K562 (cell line): ENCODE measurements around the gene MCL1. TPM values are rescaled to one million over a fixed set of nuclear protein-coding genes. Genes with fewer than 3 reads are reported as not detected.

ENCODE experiments used
- ARHGAP35 ChIP-seq: fragments of 450-650 bp; IDR thresholded peaks from 2 replicates; pipeline ENCODE4 v1.6.1; 2018; ENCODE audit not compliant: partially characterized antibody
- FUS ChIP-seq: fragments of 200-400 bp; formaldehyde crosslinking; optimal IDR thresholded peaks from 2 replicates; pipeline ENCODE3; 2017; ENCODE audit warnings: low read depth, low read length
- JUND ChIP-seq, 2 experiments: IDR thresholded peaks; 2 replicates in 1 of 2; 3 replicates in 1 of 2; pipeline ENCODE4 v1.6.1; 2011; ENCODE audit warnings: borderline replicate concordance in 2 of 2, low read depth in 2 of 2, low read length in 2 of 2, improper control_type of control experiment in 1 of 2, missing biosample characterization in 1 of 2, missing genetic modification characterization in 1 of 2, missing genetic modification reagents in 1 of 2
- KAT7 ChIP-seq: sonication (generic); formaldehyde crosslinking; IDR thresholded peaks from 2 replicates; pipeline ENCODE4 v1.8.0; 2022; ENCODE audit warnings: missing genetic modification reagents, mild to moderate bottlenecking, borderline replicate concordance
- L3MBTL2 ChIP-seq: fragments of 450-650 bp; IDR thresholded peaks from 2 replicates; pipeline ENCODE4 v1.6.1; 2016; ENCODE audit warnings: mild to moderate bottlenecking, moderate library complexity
- MYC ChIP-seq, 2 experiments: fragments of 250-450 bp in 1 of 2; sonication (Bioruptor Pico) in 1 of 2; IDR thresholded peaks; 2 replicates each; pipeline versions ENCODE4 v1.5.1 to v1.6.1; 2012 to 2021; ENCODE audit warnings: low read depth in 2 of 2, borderline replicate concordance in 1 of 2, improper control_type of control experiment in 1 of 2, low read length in 1 of 2, mild to moderate bottlenecking in 1 of 2, moderate library complexity in 1 of 2
- SAFB2 ChIP-seq: fragments of 200-400 bp; formaldehyde crosslinking; IDR thresholded peaks from 2 replicates; pipeline ENCODE4 v1.6.1; 2018; ENCODE audit warnings: borderline replicate concordance, low read length, low read depth, moderate library complexity; ENCODE audit not compliant: severe bottlenecking
- SMAD4 ChIP-seq: fragments of 250-450 bp; sonication (Bioruptor Pico); conservative IDR thresholded peaks from 2 replicates; pipeline ENCODE4 v1.8.0; 2021; ENCODE audit warnings: inconsistent platforms, mild to moderate bottlenecking, moderate library complexity
- SMARCE1 ChIP-seq: fragments of 450-650 bp; IDR thresholded peaks from 2 replicates; pipeline ENCODE4 v1.7.1; 2016; ENCODE audit warnings: mild to moderate bottlenecking
- SNRNP70 ChIP-seq: fragments of 200-400 bp; formaldehyde crosslinking; optimal IDR thresholded peaks from 2 replicates; pipeline ENCODE3; 2017; ENCODE audit warnings: low read depth, low read length
- TBL1XR1 ChIP-seq, 2 experiments: IDR thresholded peaks; 2 replicates each; pipeline ENCODE4 v1.6.1; 2012; ENCODE audit warnings: improper control_type of control experiment in 2 of 2, low read length in 2 of 2, mild to moderate bottlenecking in 1 of 2
- ZNF274 ChIP-seq: IDR thresholded peaks from 2 replicates; pipeline ENCODE4 v1.6.1; 2011; ENCODE audit warnings: low read depth, mild to moderate bottlenecking, low read length, moderate library complexity, borderline replicate concordance
- polyA plus RNA-seq, 8 experiments: library from polyadenylated mRNA; depleted of rRNA in 4 of 8; stranded (reverse) in 5 of 8; unstranded in 3 of 8; fragments of >200 nt; fragmentation: Nextera tagmentation in 2 of 8; fragmentation: Illumina TruSeq in 1 of 8; extraction: Ambion mirVana in 2 of 8; extraction: Trizol in 1 of 8; gene quantifications; 2 replicates each; pipeline versions ENCODE4 v1.2.1 to v1.2.3, GENCODE V29; 2011 to 2014; ENCODE audit warnings: inconsistent platforms in 1 of 8, missing spikeins in 1 of 8
- total RNA-seq, 7 experiments: library from RNA; depleted of rRNA in 6 of 7; stranded (reverse); fragments of >200 nt in 6 of 7; fragmentation: Illumina TruSeq in 2 of 7; extraction: Trizol in 2 of 7; gene quantifications; 2 replicates each; pipeline versions ENCODE4 v1.2.1 to v1.2.3, GENCODE V29; 2011 to 2021; ENCODE audit warnings: low replicate concordance in 1 of 7
- TF ChIP-seq, protein P1 (sequence below): fragments of 450-650 bp; IDR thresholded peaks from 2 replicates; pipeline ENCODE4 v1.6.1; 2017; ENCODE audit warnings: antibody characterized with exemption, mild to moderate bottlenecking
- TF ChIP-seq, protein P2 (sequence below): sonication (generic); formaldehyde crosslinking; IDR thresholded peaks from 2 replicates; pipeline ENCODE4 v1.8.1; 2023; ENCODE audit warnings: mild to moderate bottlenecking, missing genetic modification reagents
- TF ChIP-seq, protein P3 (sequence below): fragments of 250-450 bp; sonication (Bioruptor Pico); IDR thresholded peaks from 2 replicates; pipeline ENCODE4 v1.6.1; 2021; ENCODE audit warnings: mild to moderate bottlenecking
- TF ChIP-seq, protein P4 (sequence below), 3 experiments: fragments of 200-800 bp in 1 of 3; sonication (Bioruptor generic) in 1 of 3; sonication (generic) in 1 of 3; formaldehyde crosslinking in 1 of 3; IDR thresholded peaks; 2 replicates each; pipeline versions ENCODE4 v1.6.1 to v1.8.0; 2016 to 2022; ENCODE audit warnings: mild to moderate bottlenecking in 2 of 3, missing compliant biosample characterization in 2 of 3, missing genetic modification characterization in 2 of 3, missing genetic modification reagents in 1 of 3

MCL1 gene
- total and polyA plus RNA-seq, 9 of the 15 experiments (the other 6 are each of a cell fraction or from before 2014, with no cell fraction given), result 27.1 to 224 (median 138) TPM

DNA sequence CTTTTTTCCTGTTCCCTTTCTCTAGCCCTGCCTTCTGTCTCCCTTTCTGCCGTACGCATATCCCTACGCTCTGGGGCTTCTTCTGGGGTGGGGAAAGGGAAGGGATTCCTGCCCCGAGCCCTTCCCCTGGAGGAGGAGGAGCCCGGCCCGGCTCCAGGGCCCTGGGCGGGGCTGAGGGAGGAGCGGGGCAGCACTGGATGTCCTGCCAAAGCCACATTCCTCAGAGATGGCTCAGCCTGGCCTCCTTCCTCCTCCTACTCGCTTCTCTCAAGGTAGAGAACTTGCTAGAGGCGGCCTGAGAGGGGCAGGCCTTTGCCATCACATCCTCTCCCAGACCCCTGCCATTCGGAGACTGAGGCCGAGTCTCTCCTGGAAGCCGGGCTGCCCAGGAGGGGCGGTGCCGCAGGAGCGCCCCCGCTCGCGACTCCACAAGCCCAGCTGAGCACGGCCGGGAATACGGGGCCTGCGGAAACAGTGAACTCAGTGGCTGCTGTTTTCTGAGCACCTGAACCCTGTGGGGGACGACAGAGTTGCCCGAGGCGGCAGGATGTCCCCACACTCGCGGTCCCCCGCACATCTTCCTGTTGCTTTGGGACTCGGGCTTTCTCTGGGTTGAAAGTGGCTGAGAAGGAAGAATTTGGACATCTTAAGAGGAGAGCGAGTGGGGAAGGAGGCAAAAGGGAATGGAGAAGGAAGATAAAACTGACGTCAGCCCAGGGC lies 18.0 kb downstream of the MCL1 start (continued):
- TF ChIP-seq SMAD4 (CRISPR knock-in tag) (no peak; the same call in none of the 2 replicates), ZNF274 (no peak), SMARCE1 (peak; percentile 45), SAFB2 (no peak), JUND (IDR thresholded peaks at IDR 0.05; ENCODE audit: borderline replicate concordance, low read depth, low read length) (peak; percentile 78), JUND (tag; IDR thresholded peaks at IDR 0.05; ENCODE audit: borderline replicate concordance, low read depth, low read length) (no peak; the same call in 2 of the 3 replicates), FUS (no peak), ARHGAP35 (peak; percentile 57), KAT7 (0 out of 2 replicates have a peak, but pooled peaks have one; percentile 59), L3MBTL2 (peak; percentile 16; the same call in 1 of the 2 replicates), MYC (IDR thresholded peaks at IDR 0.05; ENCODE audit: low read depth, low read length) (no peak), MYC (CRISPR knock-in tag; IDR thresholded peaks at IDR 0.05; ENCODE audit: borderline replicate concordance, low read depth) (0 out of 2 replicates have a peak, but pooled peaks have one; percentile 14), SNRNP70 (no peak), TBL1XR1 (IDR thresholded peaks at IDR 0.05; ENCODE audit: low read length in 2 of 2) (0 out of 4 replicates have a peak, but pooled peaks of 1 of the 2 experiments have one; percentile 21)
- TF ChIP-seq, protein P1, sequence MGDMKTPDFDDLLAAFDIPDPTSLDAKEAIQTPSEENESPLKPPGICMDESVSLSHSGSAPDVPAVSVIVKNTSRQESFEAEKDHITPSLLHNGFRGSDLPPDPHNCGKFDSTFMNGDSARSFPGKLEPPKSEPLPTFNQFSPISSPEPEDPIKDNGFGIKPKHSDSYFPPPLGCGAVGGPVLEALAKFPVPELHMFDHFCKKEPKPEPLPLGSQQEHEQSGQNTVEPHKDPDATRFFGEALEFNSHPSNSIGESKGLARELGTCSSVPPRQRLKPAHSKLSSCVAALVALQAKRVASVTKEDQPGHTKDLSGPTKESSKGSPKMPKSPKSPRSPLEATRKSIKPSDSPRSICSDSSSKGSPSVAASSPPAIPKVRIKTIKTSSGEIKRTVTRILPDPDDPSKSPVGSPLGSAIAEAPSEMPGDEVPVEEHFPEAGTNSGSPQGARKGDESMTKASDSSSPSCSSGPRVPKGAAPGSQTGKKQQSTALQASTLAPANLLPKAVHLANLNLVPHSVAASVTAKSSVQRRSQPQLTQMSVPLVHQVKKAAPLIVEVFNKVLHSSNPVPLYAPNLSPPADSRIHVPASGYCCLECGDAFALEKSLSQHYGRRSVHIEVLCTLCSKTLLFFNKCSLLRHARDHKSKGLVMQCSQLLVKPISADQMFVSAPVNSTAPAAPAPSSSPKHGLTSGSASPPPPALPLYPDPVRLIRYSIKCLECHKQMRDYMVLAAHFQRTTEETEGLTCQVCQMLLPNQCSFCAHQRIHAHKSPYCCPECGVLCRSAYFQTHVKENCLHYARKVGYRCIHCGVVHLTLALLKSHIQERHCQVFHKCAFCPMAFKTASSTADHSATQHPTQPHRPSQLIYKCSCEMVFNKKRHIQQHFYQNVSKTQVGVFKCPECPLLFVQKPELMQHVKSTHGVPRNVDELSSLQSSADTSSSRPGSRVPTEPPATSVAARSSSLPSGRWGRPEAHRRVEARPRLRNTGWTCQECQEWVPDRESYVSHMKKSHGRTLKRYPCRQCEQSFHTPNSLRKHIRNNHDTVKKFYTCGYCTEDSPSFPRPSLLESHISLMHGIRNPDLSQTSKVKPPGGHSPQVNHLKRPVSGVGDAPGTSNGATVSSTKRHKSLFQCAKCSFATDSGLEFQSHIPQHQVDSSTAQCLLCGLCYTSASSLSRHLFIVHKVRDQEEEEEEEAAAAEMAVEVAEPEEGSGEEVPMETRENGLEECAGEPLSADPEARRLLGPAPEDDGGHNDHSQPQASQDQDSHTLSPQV, result peak; percentile 61
- TF ChIP-seq, protein P2, sequence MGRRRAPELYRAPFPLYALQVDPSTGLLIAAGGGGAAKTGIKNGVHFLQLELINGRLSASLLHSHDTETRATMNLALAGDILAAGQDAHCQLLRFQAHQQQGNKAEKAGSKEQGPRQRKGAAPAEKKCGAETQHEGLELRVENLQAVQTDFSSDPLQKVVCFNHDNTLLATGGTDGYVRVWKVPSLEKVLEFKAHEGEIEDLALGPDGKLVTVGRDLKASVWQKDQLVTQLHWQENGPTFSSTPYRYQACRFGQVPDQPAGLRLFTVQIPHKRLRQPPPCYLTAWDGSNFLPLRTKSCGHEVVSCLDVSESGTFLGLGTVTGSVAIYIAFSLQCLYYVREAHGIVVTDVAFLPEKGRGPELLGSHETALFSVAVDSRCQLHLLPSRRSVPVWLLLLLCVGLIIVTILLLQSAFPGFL (CRISPR knock-in tag), result 0 out of 2 replicates have a peak, but pooled peaks have one; percentile 73
- TF ChIP-seq, protein P3, sequence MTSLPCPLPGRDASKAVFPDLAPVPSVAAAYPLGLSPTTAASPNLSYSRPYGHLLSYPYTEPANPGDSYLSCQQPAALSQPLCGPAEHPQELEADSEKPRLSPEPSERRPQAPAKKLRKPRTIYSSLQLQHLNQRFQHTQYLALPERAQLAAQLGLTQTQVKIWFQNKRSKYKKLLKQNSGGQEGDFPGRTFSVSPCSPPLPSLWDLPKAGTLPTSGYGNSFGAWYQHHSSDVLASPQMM (CRISPR knock-in tag), result no peak
- TF ChIP-seq, protein P4, sequence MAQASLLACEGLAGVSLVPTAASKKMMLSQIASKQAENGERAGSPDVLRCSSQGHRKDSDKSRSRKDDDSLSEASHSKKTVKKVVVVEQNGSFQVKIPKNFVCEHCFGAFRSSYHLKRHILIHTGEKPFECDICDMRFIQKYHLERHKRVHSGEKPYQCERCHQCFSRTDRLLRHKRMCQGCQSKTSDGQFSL (CRISPR knock-in tag; IDR thresholded peaks at IDR 0.05), result no peak
- TF ChIP-seq, protein P4 (tag; IDR thresholded peaks at IDR 0.05), result no peak
